HCT116 (cell line): Measurements from ENCODE around the gene ATP6V0B. TPM values are rescaled to one million over a fixed set of nuclear protein-coding genes. Genes with fewer than 3 reads are reported as not detected.

Source experiments
- ATAC-seq: fragments of 200-7000 bp; cut with Tn5 transposase; 2 replicates; pipeline ENCODE4 v1.9.1; 2020; ENCODE audit warnings: mild to moderate bottlenecking, moderate library complexity
- BruUV-seq: library from RNA; stranded (reverse); fragments of 400-500 nt; replicated peaks from 2 replicates; lab custom pipeline; 2021; lab: Mats Ljungman, UMichigan
- CTCF ChIA-PET: fragments of 300-600 bp; sonication (Branson Sonifier 250); formaldehyde crosslinking; loops from one replicate; lab custom pipeline; 2021; ENCODE audit warnings: antibody characterized with exemption; lab: Charles Lee
- POLR2A ChIA-PET: fragments of 300-600, 350-600 bp; sonication (Branson Sonifier 250); formaldehyde crosslinking; loops from one replicate; lab custom pipeline; 2021; ENCODE audit warnings: antibody characterized with exemption; lab: Charles Lee
- RAD21 ChIA-PET, 2 experiments: fragments of 300-600 bp; sonication (Branson Sonifier 250); formaldehyde crosslinking; loops; one replicate each; lab custom pipeline; 2023; ENCODE audit warnings: low total read pairs in 2 of 2; ENCODE audit not compliant: uncharacterized antibody in 2 of 2, unreplicated experiment in 2 of 2, low non-redundant PET in 1 of 2; lab: Charles Lee
- DNase-seq: peaks from one replicate; pipeline ENCODE4 v3.0.0-alpha.2; 2010; ENCODE audit warnings: low read depth, low spot score
- H2AFZ ChIP-seq: fragments of 200-600 bp; shearing (Covaris generic), sonication (generic); 2 replicates; pipeline ENCODE4 v1.6.1; 2017; ENCODE audit warnings: low read depth, mixed run types, mixed read lengths, antibody characterized with exemption, low read length; ENCODE audit not compliant: poor library complexity, severe bottlenecking
- H3K27ac ChIP-seq: 2 replicates; pipeline ENCODE4 v1.5.1; 2012; ENCODE audit warnings: low read depth, low read length
- H3K27me3 ChIP-seq: fragments of 200-600 bp; sonication (generic); 2 replicates; pipeline ENCODE4 v1.6.1; 2016; ENCODE audit warnings: mixed run types, low read length, mixed read lengths; ENCODE audit not compliant: insufficient read depth
- H3K36me3 ChIP-seq, 2 experiments: fragments of 200-500 bp in 1 of 2; fragments of 200-600 bp in 1 of 2; sonication (Bioruptor generic) in 1 of 2; sonication (generic) in 1 of 2; 2 replicates each; pipeline versions ENCODE4 v1.5.1 to v1.6.1; 2014 to 2016; ENCODE audit warnings: low read length in 2 of 2, inconsistent platforms in 1 of 2, mixed read lengths in 1 of 2, mixed run types in 1 of 2; ENCODE audit not compliant: insufficient read depth in 2 of 2, control insufficient read depth in 1 of 2
- H3K4me1 ChIP-seq, 2 experiments: fragments of 200-600 bp in 1 of 2; sonication (generic) in 1 of 2; 2 replicates each; pipeline versions ENCODE4 v1.5.1 to v1.6.1; 2012 to 2017; ENCODE audit warnings: low read length in 2 of 2, inconsistent platforms in 1 of 2, mild to moderate bottlenecking in 1 of 2, mixed read lengths in 1 of 2, mixed run types in 1 of 2, moderate library complexity in 1 of 2; ENCODE audit not compliant: insufficient read depth in 2 of 2, control insufficient read depth in 1 of 2
- H3K4me2 ChIP-seq: fragments of 200-600 bp; sonication (generic); 2 replicates; pipeline ENCODE4 v1.6.1; 2017; ENCODE audit warnings: mixed run types, low read length, mixed read lengths
- H3K4me3 ChIP-seq, 2 experiments: fragments of 200-600 bp in 1 of 2; sonication (generic) in 1 of 2; replicated peaks in 1 of 2; 2 replicates each; pipeline ENCODE4 v1.5.1; 2011 to 2016; ENCODE audit warnings: low read length in 2 of 2, control low read depth in 1 of 2, low read depth in 1 of 2, mild to moderate bottlenecking in 1 of 2, mixed read lengths in 1 of 2, mixed run types in 1 of 2
- H3K79me2 ChIP-seq: fragments of 200-600 bp; sonication (generic); 2 replicates; pipeline ENCODE4 v1.6.1; 2017; ENCODE audit warnings: mild to moderate bottlenecking, mixed run types, low read length, moderate library complexity, mixed read lengths; ENCODE audit not compliant: insufficient read depth
- H3K9ac ChIP-seq: fragments of 200-600 bp; sonication (generic); 2 replicates; pipeline ENCODE4 v1.6.1; 2016; ENCODE audit warnings: low read length, mixed read lengths
- H3K9me2 ChIP-seq: fragments of 200-600 bp; sonication (generic), shearing (Covaris generic); 2 replicates; pipeline ENCODE4 v1.6.1; 2017; ENCODE audit warnings: mixed run types, mild to moderate bottlenecking, moderate library complexity; ENCODE audit not compliant: insufficient read depth
- H3K9me3 ChIP-seq, 2 experiments: fragments of 200-500 bp in 1 of 2; fragments of 200-600 bp in 1 of 2; sonication (Bioruptor generic) in 1 of 2; sonication (generic) in 1 of 2; 2 replicates each; pipeline ENCODE4 v1.6.1; 2014 to 2017; ENCODE audit warnings: low read length in 2 of 2, mixed read lengths in 2 of 2, inconsistent platforms in 1 of 2, low read depth in 1 of 2, mild to moderate bottlenecking in 1 of 2, mixed run types in 1 of 2, moderate library complexity in 1 of 2; ENCODE audit not compliant: control insufficient read depth in 1 of 2, insufficient read depth in 1 of 2
- H4K20me1 ChIP-seq: fragments of 200-600 bp; sonication (generic), shearing (Covaris generic); 2 replicates; pipeline ENCODE4 v1.6.1; 2017; ENCODE audit warnings: mixed run types, mild to moderate bottlenecking, moderate library complexity; ENCODE audit not compliant: insufficient read depth
- CBX3 ChIP-seq: IDR thresholded peaks from 2 replicates; pipeline ENCODE4 v1.6.1; 2012; ENCODE audit warnings: low read depth
- EGR1 ChIP-seq: IDR thresholded peaks from 2 replicates; pipeline ENCODE4 v1.6.1; 2012; ENCODE audit warnings: low read depth
- EZH2 ChIP-seq: fragments of 200-600 bp; sonication (generic); IDR thresholded peaks from 2 replicates; pipeline ENCODE4 v1.6.1; 2017; ENCODE audit warnings: antibody characterized with exemption, mixed run types
- FOSL1 ChIP-seq: IDR thresholded peaks from 2 replicates; pipeline ENCODE4 v1.6.1; 2012; ENCODE audit warnings: low read depth
- JUND ChIP-seq: IDR thresholded peaks from 2 replicates; pipeline ENCODE4 v1.6.1; 2012
- POLR2AphosphoS5 ChIP-seq: IDR thresholded peaks from 2 replicates; pipeline ENCODE4 v1.6.1; 2011; ENCODE audit warnings: mild to moderate bottlenecking, low read depth, low read length, moderate library complexity
- SP1 ChIP-seq: IDR thresholded peaks from 2 replicates; pipeline ENCODE4 v1.6.1; 2012; ENCODE audit warnings: low read depth
- YY1 ChIP-seq: IDR thresholded peaks from 2 replicates; pipeline ENCODE4 v1.6.1; 2011; ENCODE audit warnings: low read length, low read depth, moderate library complexity, mild to moderate bottlenecking; ENCODE audit not compliant: insufficient replicate concordance; ENCODE audit errors: extremely low read depth
- ZFX ChIP-seq: fragments of 450-650 bp; IDR thresholded peaks from 2 replicates; pipeline ENCODE4 v1.6.1; 2017
- ZNF274 ChIP-seq: fragments of 200-500 bp; sonication (Bioruptor generic); IDR thresholded peaks from 2 replicates; pipeline ENCODE4 v1.6.1; 2014; ENCODE audit warnings: mild to moderate bottlenecking, low read depth, low read length, inconsistent platforms
- intact Hi-C: fragments of 100-400 bp; cut with micrococcal nuclease; formaldehyde crosslinking; loops from 2 replicates; pipeline ENCODE4 v1.10.0; 2022
- total RNA-seq: library from RNA; stranded (reverse); gene quantifications from one replicate; pipeline ENCODE4 v1.2.1, GENCODE V29; 2021; ENCODE audit not compliant: unreplicated experiment
- TF ChIP-seq, protein P1 (sequence below): IDR thresholded peaks from 2 replicates; pipeline ENCODE4 v1.6.1; 2012; ENCODE audit warnings: low read depth
- TF ChIP-seq, protein P2 (sequence below): IDR thresholded peaks from 2 replicates; pipeline ENCODE4 v1.6.1; 2012
- TF ChIP-seq, protein P3 (sequence below): IDR thresholded peaks from 2 replicates; pipeline ENCODE4 v1.6.1; 2011; ENCODE audit warnings: mild to moderate bottlenecking, low read length, moderate library complexity; ENCODE audit not compliant: insufficient replicate concordance; ENCODE audit errors: extremely low read depth

Gene ATP6V0B
- total RNA-seq, 1 experiment from 2014 or later: 122 TPM

DNA sequence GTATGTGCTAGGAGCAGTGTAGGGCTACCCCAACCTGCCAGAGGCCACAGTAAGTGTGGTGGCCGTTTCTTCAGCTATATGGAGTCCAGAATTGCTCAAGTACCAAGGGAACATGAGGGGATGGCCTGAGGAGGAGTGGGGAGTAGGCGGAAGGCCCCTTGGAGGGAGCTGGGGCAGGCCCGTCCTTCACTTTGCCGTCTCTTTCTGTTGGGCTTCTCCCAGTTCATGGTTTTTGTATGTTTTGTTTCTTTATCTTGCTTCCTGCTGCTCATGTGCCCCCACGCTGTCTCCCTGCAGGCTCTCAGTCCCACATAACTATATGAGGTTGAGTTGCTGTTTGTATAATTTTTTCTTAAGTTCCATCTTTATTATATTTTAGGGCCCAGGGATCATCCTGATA lies 10.9 kb upstream of the ATP6V0B start:
- H3K27me3 ChIP-seq: no peaks in the 10 kb centered on the region
- intact Hi-C loops: no loop called here
- no peak for DNase-seq
- no peaks in the 10 kb centered on the region for H3K9me3 ChIP-seq
- TF ChIP-seq ZFX (no peak), SP1 (no peak), JUND (no peak), ZNF274 (no peak), YY1 (no peak), EZH2 (no peak), POLR2AphosphoS5 (no peak), EGR1 (no peak), CBX3 (no peak), FOSL1 (no peak)
- TF ChIP-seq, protein P1, sequence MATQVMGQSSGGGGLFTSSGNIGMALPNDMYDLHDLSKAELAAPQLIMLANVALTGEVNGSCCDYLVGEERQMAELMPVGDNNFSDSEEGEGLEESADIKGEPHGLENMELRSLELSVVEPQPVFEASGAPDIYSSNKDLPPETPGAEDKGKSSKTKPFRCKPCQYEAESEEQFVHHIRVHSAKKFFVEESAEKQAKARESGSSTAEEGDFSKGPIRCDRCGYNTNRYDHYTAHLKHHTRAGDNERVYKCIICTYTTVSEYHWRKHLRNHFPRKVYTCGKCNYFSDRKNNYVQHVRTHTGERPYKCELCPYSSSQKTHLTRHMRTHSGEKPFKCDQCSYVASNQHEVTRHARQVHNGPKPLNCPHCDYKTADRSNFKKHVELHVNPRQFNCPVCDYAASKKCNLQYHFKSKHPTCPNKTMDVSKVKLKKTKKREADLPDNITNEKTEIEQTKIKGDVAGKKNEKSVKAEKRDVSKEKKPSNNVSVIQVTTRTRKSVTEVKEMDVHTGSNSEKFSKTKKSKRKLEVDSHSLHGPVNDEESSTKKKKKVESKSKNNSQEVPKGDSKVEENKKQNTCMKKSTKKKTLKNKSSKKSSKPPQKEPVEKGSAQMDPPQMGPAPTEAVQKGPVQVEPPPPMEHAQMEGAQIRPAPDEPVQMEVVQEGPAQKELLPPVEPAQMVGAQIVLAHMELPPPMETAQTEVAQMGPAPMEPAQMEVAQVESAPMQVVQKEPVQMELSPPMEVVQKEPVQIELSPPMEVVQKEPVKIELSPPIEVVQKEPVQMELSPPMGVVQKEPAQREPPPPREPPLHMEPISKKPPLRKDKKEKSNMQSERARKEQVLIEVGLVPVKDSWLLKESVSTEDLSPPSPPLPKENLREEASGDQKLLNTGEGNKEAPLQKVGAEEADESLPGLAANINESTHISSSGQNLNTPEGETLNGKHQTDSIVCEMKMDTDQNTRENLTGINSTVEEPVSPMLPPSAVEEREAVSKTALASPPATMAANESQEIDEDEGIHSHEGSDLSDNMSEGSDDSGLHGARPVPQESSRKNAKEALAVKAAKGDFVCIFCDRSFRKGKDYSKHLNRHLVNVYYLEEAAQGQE: no peak
- TF ChIP-seq, protein P2, sequence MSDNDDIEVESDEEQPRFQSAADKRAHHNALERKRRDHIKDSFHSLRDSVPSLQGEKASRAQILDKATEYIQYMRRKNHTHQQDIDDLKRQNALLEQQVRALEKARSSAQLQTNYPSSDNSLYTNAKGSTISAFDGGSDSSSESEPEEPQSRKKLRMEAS: no peak
- TF ChIP-seq, protein P3, sequence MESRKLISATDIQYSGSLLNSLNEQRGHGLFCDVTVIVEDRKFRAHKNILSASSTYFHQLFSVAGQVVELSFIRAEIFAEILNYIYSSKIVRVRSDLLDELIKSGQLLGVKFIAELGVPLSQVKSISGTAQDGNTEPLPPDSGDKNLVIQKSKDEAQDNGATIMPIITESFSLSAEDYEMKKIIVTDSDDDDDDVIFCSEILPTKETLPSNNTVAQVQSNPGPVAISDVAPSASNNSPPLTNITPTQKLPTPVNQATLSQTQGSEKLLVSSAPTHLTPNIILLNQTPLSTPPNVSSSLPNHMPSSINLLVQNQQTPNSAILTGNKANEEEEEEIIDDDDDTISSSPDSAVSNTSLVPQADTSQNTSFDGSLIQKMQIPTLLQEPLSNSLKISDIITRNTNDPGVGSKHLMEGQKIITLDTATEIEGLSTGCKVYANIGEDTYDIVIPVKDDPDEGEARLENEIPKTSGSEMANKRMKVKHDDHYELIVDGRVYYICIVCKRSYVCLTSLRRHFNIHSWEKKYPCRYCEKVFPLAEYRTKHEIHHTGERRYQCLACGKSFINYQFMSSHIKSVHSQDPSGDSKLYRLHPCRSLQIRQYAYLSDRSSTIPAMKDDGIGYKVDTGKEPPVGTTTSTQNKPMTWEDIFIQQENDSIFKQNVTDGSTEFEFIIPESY: no peak
- TF ChIP-seq, all 23 proteins: peak for 0
- no peak overlapping the region for H3K27ac ChIP-seq
- ChIA-PET RAD21 (no interaction called here), CTCF (no interaction called here), POLR2A (interaction anchor here (0.7 kb wide), 1 partner anchor 10 kb away, joined by 3 read pairs; no protein-coding TSS in a partner anchor)
- H3K9ac ChIP-seq: no peak overlapping the region
- H3K9me2 ChIP-seq: no peaks in the 10 kb centered on the region
- no peaks in the 10 kb centered on the region for H4K20me1 ChIP-seq
- no peaks in the 10 kb centered on the region for H3K79me2 ChIP-seq
- no peak for ATAC-seq
- no peak overlapping the region for H2AFZ ChIP-seq
- H3K4me2 ChIP-seq: no peak overlapping the region
- no peaks in the 10 kb centered on the region for H3K4me1 ChIP-seq
- no peak overlapping the region for H3K4me3 ChIP-seq
- BruUV-seq: no TSS peak
- no peaks in the 10 kb centered on the region; a peak in 2 of 4 replicates for H3K36me3 ChIP-seq
